Activated T-cell treated with anti-CD3 and anti-CD28 coated beads, Interleukin-2, amount 50 U/mL, for 1 hour (primary cell): ENCODE measurements around the gene STK36.
"Not testable (repeated sequence)": the region's sequence is repeated elsewhere in the genome, so short reads cannot be mapped to it uniquely, and the experiment has no call there.

Experiments used
- DNase-seq: peaks from one replicate; pipeline ENCODE4 v3.0.0-alpha.2; 2020

Gene STK36

GRCh38 chr2:218662377-218662776 lies 9.5 kb upstream of the STK36 start:
- no peak for DNase-seq

DNA sequence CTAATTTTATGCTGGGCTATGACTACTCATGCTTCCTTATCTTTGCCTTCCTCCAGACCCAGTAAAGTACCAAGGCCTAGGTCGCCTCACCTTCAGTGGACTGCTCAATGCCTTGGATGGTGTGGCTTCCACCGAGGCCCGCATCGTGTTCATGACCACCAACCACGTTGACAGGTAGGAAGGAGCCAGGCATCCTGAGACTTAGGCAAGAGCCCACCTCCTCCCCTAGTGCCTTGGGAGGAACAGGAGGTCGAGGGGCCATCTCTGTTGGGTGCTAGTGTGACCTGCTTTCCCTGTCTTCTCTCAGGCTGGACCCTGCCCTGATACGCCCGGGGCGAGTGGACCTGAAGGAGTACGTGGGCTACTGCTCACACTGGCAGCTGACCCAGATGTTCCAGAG lies 9.1 kb upstream of the STK36 start:
- no peak for DNase-seq

GRCh38 chr2:218663901-218664300 lies 8.0 kb upstream of the STK36 start:
- no peak for DNase-seq

- DNase-seq, result no peak
Measured at GRCh38 chr2:218664653-218665052, 7.2 kb upstream of the STK36 start.

GRCh38 chr2:218671097-218671653 lies 711 bp upstream of the STK36 start:
- DNase-seq, result no peak

DNA sequence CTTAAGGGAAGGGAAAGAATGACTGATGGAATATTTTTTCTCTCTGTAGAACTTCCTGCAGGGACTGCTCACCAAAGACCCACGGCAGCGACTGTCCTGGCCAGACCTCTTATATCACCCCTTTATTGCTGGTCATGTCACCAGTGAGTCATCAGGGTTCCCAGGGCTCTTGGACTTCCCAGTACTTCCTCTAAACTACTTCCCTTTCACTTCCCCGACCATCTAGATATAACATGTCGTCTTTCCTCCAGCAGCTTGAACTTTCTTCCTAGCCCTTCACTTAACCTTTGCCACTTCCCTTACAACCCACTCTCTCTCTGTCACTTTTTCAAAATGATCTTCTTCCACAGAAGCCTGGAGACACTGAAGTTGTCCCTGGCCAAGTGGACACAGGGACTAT lies 7.2 kb downstream of the STK36 start:
- no peak for DNase-seq

- DNase-seq, result no peak
Measured at GRCh38 chr2:218680061-218680460, 8.2 kb downstream of the STK36 start.

- not testable (repeated sequence) for DNase-seq
Measured at GRCh38 chr2:218687400-218688060, 15.6 kb downstream of the STK36 start.

- no peak for DNase-seq
Measured at GRCh38 chr2:218691234-218691633, 19.3 kb downstream of the STK36 start.

- DNase-seq, result no peak
Measured at GRCh38 chr2:218694405-218695145, 22.7 kb downstream of the STK36 start.

GRCh38 chr2:218698885-218699284 lies 27.0 kb downstream of the STK36 start:
- no peak for DNase-seq

DNA sequence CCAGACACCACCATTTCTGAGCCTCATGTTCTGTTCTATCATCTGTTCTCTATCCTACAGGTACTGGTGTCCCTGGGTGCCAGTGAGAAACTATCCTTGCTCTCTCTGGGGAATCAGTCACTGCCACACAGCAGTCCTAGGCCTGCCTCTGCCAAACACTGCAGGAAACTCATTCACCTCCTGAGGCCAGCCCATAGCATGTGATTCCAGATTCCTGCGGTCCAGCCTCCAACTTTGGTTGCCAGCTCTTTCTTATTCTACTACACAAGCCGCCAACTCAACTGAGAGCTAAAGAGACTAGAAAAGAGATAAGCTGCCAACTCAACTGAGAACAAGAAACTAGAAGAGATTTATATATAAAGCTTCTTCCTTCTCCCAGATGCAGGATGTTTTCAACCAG lies 29.9 kb downstream of the STK36 start:
- no peak for DNase-seq

- no peak for DNase-seq
Measured at GRCh38 chr2:218703341-218703740, 31.5 kb downstream of the STK36 start.

GRCh38 chr2:218708086-218708485 lies 36.2 kb downstream of the STK36 start:
- DNase-seq, result no peak

DNA sequence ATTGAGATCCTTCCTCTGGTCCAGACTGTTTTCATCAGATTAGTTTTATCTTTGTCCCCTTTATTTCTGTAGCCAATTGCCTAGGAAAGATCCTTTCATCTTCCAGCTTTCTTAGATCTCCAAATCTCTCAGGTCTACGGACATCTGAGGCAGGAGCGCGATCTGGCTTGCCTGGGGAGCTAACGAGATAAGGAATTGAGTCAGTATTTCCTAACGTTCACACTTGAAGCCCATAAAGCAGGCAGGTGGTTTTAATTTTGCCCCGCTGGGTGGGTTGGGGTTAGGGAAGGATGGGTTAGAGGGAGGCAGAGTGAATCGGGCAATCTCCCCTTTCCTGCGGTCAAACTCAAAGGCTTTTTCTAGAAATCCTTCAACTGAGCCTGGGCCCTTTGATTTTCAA lies 38.0 kb downstream of the STK36 start:
- DNase-seq, result no peak

DNA sequence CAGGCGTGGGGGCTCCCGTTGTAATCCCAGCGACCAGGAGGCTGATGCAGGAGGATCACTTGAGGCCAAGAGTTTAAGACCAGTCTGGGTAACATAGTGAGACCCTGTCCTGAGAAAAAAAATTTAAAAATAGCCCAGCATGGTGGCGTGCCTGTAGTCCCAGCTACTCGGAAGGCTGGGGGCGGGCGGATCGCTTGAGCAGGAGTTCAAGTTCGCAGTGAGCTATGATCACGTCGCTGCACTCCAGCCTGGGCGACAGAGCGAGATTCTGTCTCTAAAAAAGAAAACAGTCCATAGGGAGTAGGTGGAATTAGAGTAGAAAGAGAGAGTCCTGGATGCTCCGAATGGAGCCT lies 38.4 kb downstream of the STK36 start:
- no peak for DNase-seq

DNA sequence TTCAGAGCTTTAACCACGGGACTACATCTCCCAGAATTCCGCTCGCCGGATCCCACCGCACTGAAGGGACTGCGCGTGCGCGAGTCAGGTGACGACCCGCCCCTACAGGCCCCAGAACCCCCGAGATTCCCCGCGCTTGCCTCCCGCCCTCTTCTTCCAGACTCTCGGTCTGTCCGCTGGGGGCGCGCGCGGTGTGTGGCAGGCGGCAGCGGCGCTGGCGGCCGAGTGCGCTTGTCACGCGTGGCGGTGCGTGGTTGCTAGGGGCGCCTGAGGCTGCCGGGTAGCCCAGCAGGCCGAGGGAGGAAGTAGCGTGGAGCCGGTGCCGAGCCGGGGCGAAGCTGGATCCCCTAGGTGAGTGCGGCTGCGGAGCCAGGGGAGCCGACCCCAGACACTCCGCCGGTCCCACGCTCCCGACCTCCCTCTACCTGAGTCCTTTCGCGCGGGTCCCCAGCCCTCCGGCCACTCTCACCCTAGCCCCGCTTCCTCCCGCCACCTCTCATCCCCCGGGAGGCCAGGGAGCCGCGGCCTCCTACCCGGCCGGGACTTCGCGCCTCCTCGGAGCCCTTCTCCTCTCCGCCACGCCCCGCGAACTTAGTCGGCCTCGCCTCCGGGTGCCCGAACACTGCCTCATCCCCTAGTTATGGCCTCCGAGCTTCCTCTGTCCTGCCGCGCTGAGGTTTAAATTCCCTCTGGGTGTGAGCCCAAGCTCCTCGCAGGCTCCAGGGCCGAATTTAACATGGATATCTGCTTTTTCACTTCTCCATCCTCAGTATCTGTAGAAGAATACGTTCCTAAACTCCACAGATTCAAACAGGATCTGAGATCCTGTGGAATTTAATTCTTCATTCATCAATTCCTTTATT lies 39.0 kb downstream of the STK36 start, which contains the start of gene TTLL4:
TSS of gene TTLL4 (plus strand) at position 149 of the 863 bp plus-strand sequence. CDS start 26,842 bp downstream, outside the sequence.
- peak; percentile 97 for DNase-seq

DNA sequence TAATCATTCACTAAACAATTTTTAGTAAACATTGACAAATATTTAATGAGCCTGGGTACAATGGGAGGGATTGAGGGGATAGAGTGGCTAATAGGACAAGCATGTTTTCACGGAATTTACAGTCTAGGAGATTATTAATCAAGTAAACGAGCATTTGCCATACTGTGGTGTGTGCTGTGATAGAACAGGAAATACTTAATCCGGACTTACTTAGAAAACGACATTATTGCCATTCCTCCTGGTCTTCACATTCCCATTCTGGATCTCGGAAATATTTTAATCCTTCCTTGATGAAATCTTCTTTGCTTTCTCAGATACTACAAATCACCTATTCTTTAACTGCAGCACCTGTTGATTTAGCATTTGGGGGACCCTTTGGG lies 39.7 kb downstream of the STK36 start:
- no peak for DNase-seq

DNA sequence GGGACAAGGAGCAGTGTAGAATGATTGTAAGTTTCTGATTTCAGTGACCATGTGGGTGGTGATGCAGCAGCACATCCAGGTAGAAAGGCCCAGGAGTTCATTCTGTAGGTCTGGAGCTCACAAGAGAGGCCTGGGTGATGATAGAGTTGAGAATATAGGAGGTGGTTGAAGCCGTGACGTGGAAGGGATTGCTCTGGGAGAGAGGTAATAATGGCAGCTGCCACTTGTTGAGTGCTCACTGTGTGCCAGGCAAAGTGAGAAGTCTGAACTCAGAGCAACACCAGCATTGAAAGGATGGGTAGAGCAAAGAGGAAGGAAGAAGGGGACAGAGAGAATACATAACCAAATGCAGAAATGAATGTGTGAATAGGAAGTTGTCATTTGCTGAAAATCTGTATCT lies 42.0 kb downstream of the STK36 start:
- no peak for DNase-seq

DNA sequence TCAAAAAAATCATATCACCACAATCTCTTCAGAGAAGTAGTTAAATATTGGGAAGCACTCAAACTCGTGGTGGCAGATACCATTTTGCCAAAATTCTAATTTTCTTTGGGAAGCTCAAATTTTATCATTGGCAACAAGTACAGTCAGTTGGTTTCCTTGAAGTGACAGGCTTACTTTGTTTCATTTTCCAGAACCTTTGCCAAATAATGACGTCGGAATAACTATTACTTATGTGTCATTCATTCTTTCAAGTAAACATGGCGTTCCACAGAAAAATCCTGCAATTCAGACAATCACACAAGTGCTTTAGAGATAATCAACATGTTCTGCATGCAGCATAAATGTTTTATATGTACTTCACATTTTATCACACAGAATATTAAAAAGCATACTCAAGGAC lies 44.2 kb downstream of the STK36 start:
- DNase-seq, result no peak

DNA sequence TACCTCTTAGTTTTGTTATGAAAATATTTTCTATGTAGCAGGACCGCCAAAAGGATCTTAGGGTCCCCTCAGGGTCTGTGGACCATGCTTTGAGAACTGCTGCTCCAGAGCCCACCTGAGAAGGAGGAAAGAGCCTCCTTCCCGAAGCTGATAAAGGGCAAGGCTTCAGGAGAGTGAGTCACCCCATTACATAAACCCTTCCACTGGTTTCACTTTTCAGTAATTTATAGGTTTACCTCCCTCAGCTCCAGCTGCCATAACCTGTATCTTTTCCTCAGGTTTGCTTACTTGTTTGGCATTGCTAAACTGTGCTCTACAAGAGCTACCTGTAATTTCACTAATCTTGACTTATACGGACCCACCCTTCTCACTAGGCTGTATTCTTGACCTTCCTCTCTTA lies 45.4 kb downstream of the STK36 start:
- DNase-seq, result no peak

DNA sequence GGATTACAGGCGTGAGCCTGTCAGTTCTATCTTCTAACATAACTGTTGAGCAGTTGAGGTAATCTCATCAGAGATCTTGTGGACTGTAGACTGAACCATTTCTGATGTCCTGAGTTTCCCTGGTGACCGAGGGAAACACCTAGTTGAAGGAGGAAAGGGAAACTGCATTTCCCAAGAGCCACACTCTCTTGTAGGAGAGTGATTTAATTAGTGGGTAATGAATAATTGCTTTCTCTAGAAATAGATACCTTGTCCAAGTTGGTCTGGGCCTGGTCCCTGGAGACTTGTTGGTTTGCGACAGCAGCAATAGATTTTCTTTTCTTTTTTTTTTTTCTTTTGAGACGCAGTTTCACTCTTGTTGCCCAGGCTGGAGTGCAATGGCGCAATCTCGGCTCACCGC lies 46.2 kb downstream of the STK36 start:
- DNase-seq, result no peak

DNA sequence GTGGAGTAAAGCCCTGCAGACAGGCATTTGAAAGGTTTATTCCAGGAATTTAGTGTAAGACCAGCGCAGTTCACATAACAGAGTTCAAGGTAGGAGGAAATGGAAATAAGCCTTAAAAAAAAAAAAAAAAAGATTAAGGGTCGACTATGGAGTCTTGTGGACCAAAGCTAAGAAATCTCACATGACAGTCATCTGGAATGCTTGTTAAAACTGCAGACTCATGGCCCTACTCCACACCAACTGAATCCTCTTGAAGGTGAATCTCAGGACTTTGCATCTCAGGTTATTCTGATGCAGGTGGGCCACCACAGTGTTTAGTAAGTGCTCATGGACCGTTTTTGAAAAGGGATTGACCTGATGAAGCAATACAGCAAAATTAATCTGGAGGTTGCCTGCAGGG lies 47.6 kb downstream of the STK36 start:
- no peak for DNase-seq
